IMR-90 (cell line): ENCODE data around the gene TMEM9. TPM values are rescaled to one million over a fixed set of nuclear protein-coding genes. Genes with fewer than 3 reads are reported as not detected.

Experiments
- ATAC-seq: fragments of 200-7000 bp; cut with Tn5 transposase; 2 replicates; pipeline ENCODE4 v1.9.1; 2020; ENCODE audit warnings: low read depth, mild to moderate bottlenecking, moderate library complexity
- BruUV-seq: library from RNA; stranded (reverse); fragments of 400-500 nt; replicated peaks from 2 replicates; lab custom pipeline; 2021; lab: Mats Ljungman, UMichigan
- CTCF ChIA-PET: fragments of 300-600 bp; formaldehyde crosslinking; extraction: SDS; loops from one replicate; lab custom pipeline; 2021; ENCODE audit warnings: antibody characterized with exemption; lab: Yijun Ruan, JAX
- POLR2A ChIA-PET: fragments of 300-600 bp; sonication (Branson Sonifier 250); formaldehyde crosslinking; loops from one replicate; lab custom pipeline; 2022; ENCODE audit warnings: antibody characterized with exemption; ENCODE audit not compliant: unreplicated experiment; lab: Charles Lee
- DNase-seq: peaks from one replicate; pipeline ENCODE4 v3.0.0; 2013
- H2AFZ ChIP-seq: replicated peaks from 2 replicates; pipeline ENCODE3; 2013; ENCODE audit warnings: low read length, mild to moderate bottlenecking; ENCODE audit not compliant: poor library complexity
- H2AK5ac ChIP-seq: 2 replicates; pipeline ENCODE4 v1.6.1; 2013; ENCODE audit warnings: low read depth, low read length, inconsistent platforms
- H2AK9ac ChIP-seq: replicated peaks from 2 replicates; pipeline ENCODE3; 2013; ENCODE audit warnings: mild to moderate bottlenecking, low read depth, low read length, moderate library complexity; ENCODE audit not compliant: poor library complexity
- H2BK120ac ChIP-seq: 2 replicates; pipeline ENCODE4 v1.6.1; 2013; ENCODE audit warnings: low read depth, low read length, inconsistent platforms
- H2BK15ac ChIP-seq: 3 replicates; pipeline ENCODE4 v1.6.1; 2013; ENCODE audit warnings: low read depth, low read length, inconsistent platforms
- H2BK20ac ChIP-seq: 2 replicates; pipeline ENCODE4 v1.6.1; 2013; ENCODE audit warnings: low read depth, mild to moderate bottlenecking, inconsistent platforms, low read length, moderate library complexity
- H2BK5ac ChIP-seq: 2 replicates; pipeline ENCODE4 v1.6.1; 2013; ENCODE audit warnings: mild to moderate bottlenecking, low read depth, low read length, inconsistent platforms; ENCODE audit not compliant: poor library complexity, severe bottlenecking
- H3K14ac ChIP-seq: replicated peaks from 2 replicates; pipeline ENCODE4 v1.6.1; 2013; ENCODE audit warnings: low read depth, low read length, inconsistent platforms
- H3K18ac ChIP-seq: 2 replicates; pipeline ENCODE4 v1.6.1; 2013; ENCODE audit warnings: low read depth, low read length, control low read depth
- H3K23ac ChIP-seq: 2 replicates; pipeline ENCODE4 v1.6.1; 2013; ENCODE audit warnings: low read depth, low read length, inconsistent platforms
- H3K27ac ChIP-seq: 2 replicates; pipeline ENCODE4 v1.5.1; 2013; ENCODE audit warnings: mild to moderate bottlenecking, control low read depth, low read length; ENCODE audit not compliant: insufficient read depth
- H3K27me3 ChIP-seq: 2 replicates; pipeline ENCODE4 v1.6.1; 2013; ENCODE audit warnings: low read length; ENCODE audit not compliant: control insufficient read depth, insufficient read depth
- H3K36me3 ChIP-seq: 2 replicates; pipeline ENCODE4 v1.6.1; 2013; ENCODE audit warnings: low read length, mixed read lengths; ENCODE audit not compliant: control insufficient read depth, insufficient read depth
- H3K4ac ChIP-seq: 2 replicates; pipeline ENCODE4 v1.6.1; 2013; ENCODE audit warnings: low read depth, low read length, inconsistent platforms
- H3K4me1 ChIP-seq: 2 replicates; pipeline ENCODE4 v1.6.1; 2013; ENCODE audit warnings: low read length, mixed read lengths; ENCODE audit not compliant: control insufficient read depth, insufficient read depth
- H3K4me2 ChIP-seq: 2 replicates; pipeline ENCODE4 v1.6.1; 2013; ENCODE audit warnings: low read depth, mild to moderate bottlenecking, control low read depth, low read length, moderate library complexity
- H3K4me3 ChIP-seq: 2 replicates; pipeline ENCODE4 v1.5.1; 2013; ENCODE audit warnings: low read depth, mild to moderate bottlenecking, control low read depth, low read length, moderate library complexity; ENCODE audit not compliant: insufficient read depth
- H3K56ac ChIP-seq: 2 replicates; pipeline ENCODE4 v1.6.1; 2013; ENCODE audit warnings: low read length, inconsistent platforms; ENCODE audit not compliant: insufficient read depth; ENCODE audit errors: extremely low read depth
- H3K79me1 ChIP-seq, 2 experiments: 2 replicates each; pipeline ENCODE4 v1.6.1; 2013; ENCODE audit warnings: low read length in 2 of 2, inconsistent platforms in 1 of 2, low read depth in 1 of 2
- H3K9ac ChIP-seq: 2 replicates; pipeline ENCODE4 v1.6.1; 2013; ENCODE audit warnings: low read depth, low read length, control low read depth
- H3K9me1 ChIP-seq: 2 replicates; pipeline ENCODE4 v1.6.1; 2013; ENCODE audit warnings: low read length, inconsistent platforms; ENCODE audit not compliant: insufficient read depth
- H3K9me3 ChIP-seq: 2 replicates; pipeline ENCODE4 v1.6.1; 2013; ENCODE audit warnings: low read length; ENCODE audit not compliant: control insufficient read depth, insufficient read depth
- H4K20me1 ChIP-seq: 2 replicates; pipeline ENCODE4 v1.6.1; 2013; ENCODE audit warnings: low read length, inconsistent platforms; ENCODE audit not compliant: insufficient read depth
- H4K5ac ChIP-seq: 2 replicates; pipeline ENCODE4 v1.6.1; 2013; ENCODE audit warnings: mild to moderate bottlenecking, low read depth, low read length, control low read depth
- H4K8ac ChIP-seq, 2 experiments: 2 replicates each; pipeline ENCODE4 v1.6.1; 2013; ENCODE audit warnings: low read depth in 2 of 2, low read length in 2 of 2, control low read depth in 1 of 2, inconsistent platforms in 1 of 2
- H4K91ac ChIP-seq: 2 replicates; pipeline ENCODE4 v1.6.1; 2013; ENCODE audit warnings: low read depth, low read length, inconsistent platforms; ENCODE audit not compliant: insufficient read depth
- BHLHE40 ChIP-seq: fragments of 150-350 bp; IDR thresholded peaks from 2 replicates; pipeline ENCODE4 v1.6.1; 2016; ENCODE audit warnings: mild to moderate bottlenecking, low read depth, low read length
- CEBPB ChIP-seq: IDR thresholded peaks from 2 replicates; pipeline ENCODE4 v1.6.1; 2012; ENCODE audit warnings: low read depth, low read length, improper control_type of control experiment
- CHD1 ChIP-seq: IDR thresholded peaks from 2 replicates; pipeline ENCODE4 v1.6.1; 2012; ENCODE audit warnings: low read depth, low read length, improper control_type of control experiment
- CTCF ChIP-seq: conservative IDR thresholded peaks from 2 replicates; pipeline ENCODE4 v1.5.1; 2012; ENCODE audit warnings: mild to moderate bottlenecking, low read depth, low read length, improper control_type of control experiment
- ELK1 ChIP-seq: fragments of 150-350 bp; IDR thresholded peaks from 2 replicates; pipeline ENCODE4 v1.6.1; 2016; ENCODE audit warnings: low read depth, mild to moderate bottlenecking, low read length, moderate library complexity, borderline replicate concordance
- FOS ChIP-seq: fragments of 150-350 bp; IDR thresholded peaks from 2 replicates; pipeline ENCODE4 v1.6.1; 2016; ENCODE audit warnings: low read depth, low read length
- MAFK ChIP-seq: IDR thresholded peaks from 2 replicates; pipeline ENCODE4 v1.6.1; 2012; ENCODE audit warnings: low read depth, low read length, improper control_type of control experiment
- MAZ ChIP-seq: IDR thresholded peaks from 2 replicates; pipeline ENCODE4 v1.6.1; 2012; ENCODE audit warnings: low read depth, mild to moderate bottlenecking, low read length, improper control_type of control experiment, moderate library complexity, borderline replicate concordance
- MXI1 ChIP-seq: IDR thresholded peaks from 2 replicates; pipeline ENCODE4 v1.6.1; 2012; ENCODE audit warnings: low read depth, mild to moderate bottlenecking, low read length, moderate library complexity, borderline replicate concordance
- NFE2L2 ChIP-seq: fragments of 150-350 bp; IDR thresholded peaks from 2 replicates; pipeline ENCODE4 v1.6.1; 2016; ENCODE audit warnings: low read depth, mild to moderate bottlenecking, low read length
- POLR2A ChIP-seq: IDR thresholded peaks from 2 replicates; pipeline ENCODE4 v1.6.1; 2012; ENCODE audit warnings: mild to moderate bottlenecking, low read depth, low read length
- RAD21 ChIP-seq: IDR thresholded peaks from 2 replicates; pipeline ENCODE4 v1.6.1; 2012; ENCODE audit warnings: low read length, improper control_type of control experiment
- RCOR1 ChIP-seq: IDR thresholded peaks from 2 replicates; pipeline ENCODE4 v1.6.1; 2012; ENCODE audit warnings: mild to moderate bottlenecking, low read length, improper control_type of control experiment; ENCODE audit not compliant: insufficient replicate concordance
- RFX5 ChIP-seq: IDR thresholded peaks from 2 replicates; pipeline ENCODE4 v1.8.0; 2012; ENCODE audit warnings: low read depth, mild to moderate bottlenecking, low read length, moderate library complexity
- SMC3 ChIP-seq: fragments of 150-350 bp; IDR thresholded peaks from 2 replicates; pipeline ENCODE4 v1.6.1; 2016; ENCODE audit warnings: low read depth, mild to moderate bottlenecking, antibody characterized with exemption, low read length, moderate library complexity
- USF2 ChIP-seq: fragments of 150-350 bp; IDR thresholded peaks from 2 replicates; pipeline ENCODE4 v1.6.1; 2017; ENCODE audit warnings: mild to moderate bottlenecking, antibody characterized with exemption, low read length, low read depth
- WGBS, 2 experiments: methylation state at CpG; one replicate each; pipeline versions ENCODE4 v1.1.5 to v1.1.7; 2013; ENCODE audit warnings: missing lambda C conversion rate in 2 of 2; ENCODE audit not compliant: insufficient read length in 1 of 2; ENCODE audit errors: extremely low coverage in 2 of 2; 5-methylcytosine and 5-hydroxymethylcytosine counted together
- dilution Hi-C: fragments of 300-500 bp; cut with HindIII; formaldehyde crosslinking; loops from one replicate; pipeline ENCODE4 v1.14.3; 2018; ENCODE audit warnings: low sequenced_read_pairs; ENCODE audit not compliant: unreplicated experiment
- in situ Hi-C: fragments of 300-500 bp; cut with MboI; formaldehyde crosslinking; loops from 3 replicates; pipeline ENCODE4 v1.14.3; 2019; ENCODE audit warnings: low sequenced_read_pairs, inconsistent platforms, mixed read lengths
- intact Hi-C: fragments of 100-400 bp; cut with micrococcal nuclease; formaldehyde crosslinking; loops from 2 replicates; pipeline ENCODE4 v1.10.0; 2022
- polyA plus RNA-seq, 3 experiments: library from polyadenylated mRNA; depleted of rRNA; stranded (reverse); fragments of >200 nt; gene quantifications; 2 replicates each; pipeline ENCODE4 v1.2.3, GENCODE V29; 2012; ENCODE audit warnings: low replicate concordance in 1 of 3
- total RNA-seq: library from RNA; depleted of rRNA; stranded (reverse); fragments of >200 nt; gene quantifications from 2 replicates; pipeline ENCODE4 v1.2.3, GENCODE V29; 2012

Gene TMEM9
- total and polyA plus RNA-seq, 2 of the 4 experiments (the other 2 are of a cell fraction): 76.7 to 107 TPM

GRCh38 chr1:201125019-201125418 lies 29.3 kb downstream of the TMEM9 start:
- POLR2A ChIA-PET: no interaction called here
- Histone ChIP-seq H2AK5ac (no peak overlapping the region), H3K23ac (no peak overlapping the region), H3K14ac (no peak overlapping the region), H3K9ac (no peak overlapping the region), H3K9me3 (no peaks in the 10 kb centered on the region), H2BK120ac (no peak overlapping the region), H3K79me1 (no peaks in the 10 kb centered on the region), H3K27me3 (peaks cover 54% of the 10 kb centered on the region), H4K8ac (no peak overlapping the region), H4K91ac (no peak overlapping the region), H2BK20ac (no peak overlapping the region), H2BK5ac (no peak overlapping the region), H4K20me1 (no peaks in the 10 kb centered on the region), H3K36me3 (no peaks in the 10 kb centered on the region), H2AFZ (no peak overlapping the region), H3K9me1 (0 out of 2 replicates have a peak, but pooled peaks cover 2% of the 10 kb centered on the region), H3K4me3 (no peak overlapping the region), H3K27ac (no peak overlapping the region), H3K4me2 (no peak overlapping the region), H2BK15ac (no peak overlapping the region), H4K5ac (no peak overlapping the region), H3K18ac (no peak overlapping the region), H2AK9ac (no peak overlapping the region), H3K4ac (no peak overlapping the region), H3K56ac (no peak overlapping the region), H3K4me1 (peaks cover 2% of the 10 kb centered on the region; the same call in 1 of the 2 replicates)
- in situ Hi-C loops: no loop called here
- WGBS, 2 experiments: 52% methylated on average over 6 of the region's 9 CpGs; no CpG with 5 or more reads in 1 of the 2 experiments
- dilution Hi-C loops: no loop called here
- CTCF ChIA-PET: no interaction called here
- intact Hi-C loops: no loop called here
- no peak for DNase-seq
- TF ChIP-seq ELK1 (no peak), RAD21 (no peak), CTCF (no peak), USF2 (no peak), NFE2L2 (no peak), BHLHE40 (no peak), FOS (no peak), RFX5 (no peak), POLR2A (no peak), MXI1 (no peak), RCOR1 (no peak), MAZ (no peak), MAFK (no peak), CEBPB (no peak), SMC3 (no peak), CHD1 (no peak)
- BruUV-seq: no TSS peak
- ATAC-seq: no peak
